Activated CD8-positive, alpha-beta memory T cell treated with anti-CD3 and anti-CD28 coated beads, Interleukin-2, amount 50 U/mL, for 24 hours (primary cell): ENCODE data around the gene MYO15B.
A peak's percentile ranks its signal among the peaks of the same experiment; 100 is the strongest.
"Not testable (repeated sequence)": the region's sequence is repeated elsewhere in the genome, so short reads cannot be mapped to it uniquely, and the experiment has no call there.

Source experiments
- DNase-seq: peaks from one replicate; pipeline ENCODE4 v3.0.0-alpha.2; 2020; ENCODE audit errors: extremely low read depth

MYO15B gene

DNA sequence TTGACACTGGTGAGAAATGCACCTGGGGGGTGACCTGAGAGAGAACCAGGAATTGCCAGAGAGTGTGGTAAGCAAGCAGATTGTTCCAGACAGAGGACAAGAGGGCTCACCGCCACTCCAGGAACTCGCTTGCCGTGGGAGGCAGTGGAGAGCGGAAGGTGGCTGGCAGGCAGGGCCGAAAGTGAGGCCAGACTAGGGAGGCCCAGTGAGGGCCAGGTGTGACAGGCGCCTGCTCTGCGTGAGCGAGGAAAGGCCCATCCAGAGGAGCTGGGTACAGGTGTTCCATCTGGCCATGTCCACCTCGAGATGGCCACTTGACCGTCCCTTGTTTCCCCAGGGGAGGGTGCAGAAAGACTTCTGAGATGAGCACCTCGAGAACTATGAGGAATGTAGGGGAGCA, 11.9 kb upstream of the MYO15B start:
- DNase-seq, result no peak

GRCh38 chr17:75576661-75577060, 10.9 kb upstream of the MYO15B start:
- DNase-seq, result no peak

GRCh38 chr17:75581121-75581725, 6.4 kb upstream of the MYO15B start:
- DNase-seq, result peak; percentile 25

GRCh38 chr17:75583197-75583596, 4.4 kb upstream of the MYO15B start:
- DNase-seq, result not testable (repeated sequence)

- DNase-seq, result no peak
These were observed 2.8 kb upstream of the MYO15B start for GRCh38 chr17:75584849-75585175.

GRCh38 chr17:75588596-75589011, 1.0 kb downstream of the MYO15B start:
- no peak for DNase-seq

- DNase-seq, result peak; percentile 93
These were observed 1.7 kb downstream of the MYO15B start for GRCh38 chr17:75589012-75589918.

DNA sequence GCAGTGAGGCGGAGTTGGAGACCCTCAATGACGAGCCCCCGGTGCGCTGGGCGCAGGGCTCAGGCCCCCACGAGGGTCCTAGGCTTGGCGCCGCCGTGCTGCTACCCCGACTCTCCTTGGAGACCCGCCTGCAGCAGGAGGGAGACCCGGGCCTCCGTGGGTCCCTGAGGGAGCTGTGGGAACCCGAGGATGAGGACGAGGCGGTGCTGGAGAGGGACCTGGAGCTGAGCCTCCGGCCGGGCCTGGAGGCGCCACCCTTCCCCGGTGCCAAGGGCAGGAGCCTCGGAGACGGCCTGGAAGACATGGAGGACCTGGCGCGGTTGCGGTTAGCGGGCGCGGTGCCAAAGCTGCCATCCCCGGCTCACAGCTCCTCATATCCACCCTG, 2.3 kb downstream of the MYO15B start:
- DNase-seq, result no peak

DNA sequence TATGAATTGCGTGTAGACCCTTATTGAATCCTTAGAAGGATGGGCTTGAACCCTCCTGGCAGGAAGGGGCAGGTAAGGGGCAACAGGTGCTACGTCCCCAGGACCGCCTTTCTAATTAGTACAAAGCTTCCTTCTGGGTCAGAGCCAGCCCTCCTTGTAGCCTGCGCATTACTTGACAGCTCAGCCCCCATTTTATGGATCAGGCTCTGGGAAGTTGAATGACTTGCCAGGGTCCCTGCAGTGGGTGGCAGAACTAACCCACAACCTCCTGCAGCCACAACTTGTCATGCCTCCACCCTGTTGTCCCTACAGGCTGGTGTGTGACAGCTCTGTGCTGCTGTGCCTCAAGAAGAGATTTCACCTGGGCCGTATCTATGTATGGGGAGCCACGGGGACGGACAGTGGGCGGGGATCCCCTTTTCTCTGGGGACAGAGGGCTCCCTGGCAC, 2.7 kb downstream of the MYO15B start:
- no peak for DNase-seq

GRCh38 chr17:75590849-75591721, 3.5 kb downstream of the MYO15B start:
- DNase-seq, result no peak

DNA sequence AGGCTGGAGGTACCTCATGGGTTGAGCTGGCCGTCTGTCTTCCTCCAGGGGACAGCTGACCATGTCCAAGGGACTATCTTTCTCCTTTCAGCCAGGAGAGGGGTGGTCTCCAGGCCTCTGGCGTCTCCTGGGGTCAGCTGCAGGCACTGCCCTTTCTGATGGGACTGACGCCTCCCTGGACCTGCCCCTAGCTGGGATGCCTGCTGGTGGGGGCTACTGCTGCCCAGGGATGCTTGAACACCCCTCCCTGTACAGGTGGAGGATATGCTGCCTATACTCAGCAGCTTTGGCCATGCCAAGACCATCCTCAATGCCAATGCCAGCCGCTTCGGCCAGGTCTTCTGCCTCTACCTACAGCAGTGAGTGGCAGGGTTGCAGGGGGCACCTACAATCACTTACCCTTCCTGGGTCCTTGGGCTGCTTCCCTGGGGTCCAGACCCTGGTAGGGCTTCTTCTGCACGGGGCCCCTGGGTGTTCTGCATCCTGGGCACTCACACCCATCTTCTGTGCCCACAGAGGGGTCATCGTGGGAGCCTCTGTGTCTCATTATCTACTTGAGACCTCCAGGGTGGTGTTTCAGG, 4.2 kb downstream of the MYO15B start:
- no peak for DNase-seq

DNA sequence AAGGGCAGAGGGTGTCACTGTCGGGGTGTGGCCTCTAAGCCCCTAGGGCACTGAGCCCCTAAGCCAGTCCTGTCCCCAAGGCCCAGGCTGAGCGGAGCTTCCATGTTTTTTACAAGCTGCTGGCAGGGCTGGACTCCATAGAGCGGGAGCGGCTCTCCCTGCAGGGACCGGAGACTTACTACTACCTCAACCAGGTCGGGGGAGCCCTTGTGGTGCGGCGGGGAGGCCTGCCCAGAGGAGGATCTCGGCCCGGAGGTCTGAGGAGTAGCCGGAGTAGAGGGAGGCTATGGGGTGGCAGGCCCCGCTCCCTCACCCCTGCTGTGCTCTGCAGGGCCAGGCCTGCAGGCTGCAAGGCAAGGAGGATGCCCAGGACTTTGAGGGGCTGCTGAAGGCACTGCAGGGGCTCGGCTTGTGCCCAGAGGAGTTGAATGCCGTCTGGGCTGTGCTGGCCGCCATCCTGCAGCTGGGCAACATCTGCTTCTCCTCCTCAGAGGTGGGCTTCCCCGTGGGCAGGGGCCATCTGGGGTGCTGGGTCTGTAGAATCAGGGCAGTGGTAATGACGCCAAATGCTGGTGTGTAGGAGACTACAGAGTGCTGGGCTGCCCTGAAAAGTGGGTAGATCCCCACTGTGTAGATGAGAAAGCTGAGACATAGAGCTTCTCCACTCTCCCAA, 4.9 kb downstream of the MYO15B start:
- no peak for DNase-seq

- not testable (repeated sequence) for DNase-seq
These were observed 5.8 kb downstream of the MYO15B start for GRCh38 chr17:75593430-75593829.

GRCh38 chr17:75594499-75595283, 7.1 kb downstream of the MYO15B start:
- no peak for DNase-seq

DNA sequence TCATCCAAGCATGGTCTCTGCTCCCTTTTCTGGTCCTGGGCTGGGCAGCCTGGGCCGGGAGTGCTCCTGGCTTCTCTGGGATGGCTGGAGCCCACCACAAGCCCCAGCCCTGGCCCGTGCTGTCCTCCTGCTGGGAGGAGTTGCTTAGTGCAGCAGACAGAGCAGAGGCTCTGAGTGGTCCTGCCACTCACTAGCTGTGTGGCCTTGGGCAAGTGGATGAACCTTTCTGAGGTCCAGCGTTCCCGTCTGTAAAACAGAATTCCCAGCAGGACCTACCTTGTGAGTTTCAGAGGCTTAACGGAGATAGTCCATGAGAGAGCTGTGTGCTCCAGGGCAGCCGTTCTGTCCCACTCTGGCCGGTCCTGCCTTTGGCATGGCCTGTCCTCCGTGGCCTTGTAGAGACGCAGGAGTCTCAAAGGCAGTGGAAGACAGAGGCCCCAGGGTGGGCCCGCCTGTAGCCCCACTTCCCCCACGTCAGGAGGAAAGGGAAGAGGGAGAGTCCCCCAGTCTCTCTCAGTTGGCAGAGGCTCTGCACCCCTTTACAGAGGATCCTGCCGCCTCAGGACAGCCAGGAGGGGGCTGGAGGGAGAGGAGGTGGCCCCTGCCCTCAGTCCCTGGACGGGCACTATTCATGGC, 7.8 kb downstream of the MYO15B start:
- DNase-seq, result no peak

DNA sequence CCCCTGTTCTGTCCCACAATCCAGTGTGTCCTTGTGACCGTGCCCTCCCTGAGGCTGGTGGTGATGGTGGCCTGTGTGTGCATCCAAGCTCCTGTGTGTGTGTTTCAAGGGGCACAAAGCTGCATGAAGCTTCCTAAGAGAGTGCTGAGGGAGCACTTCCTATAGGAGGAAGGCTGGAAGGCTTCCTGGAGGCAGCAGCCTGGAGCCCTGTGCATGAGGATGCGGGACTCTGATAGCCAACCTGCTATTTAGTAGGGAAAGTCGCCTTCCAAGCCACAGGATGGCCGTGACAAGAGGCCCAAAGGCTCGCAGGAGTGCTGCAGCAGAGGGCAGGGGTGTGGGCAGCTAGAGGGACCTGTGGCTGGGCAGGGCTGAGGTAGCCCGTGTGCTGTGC, 8.3 kb downstream of the MYO15B start:
- DNase-seq, result no peak

DNA sequence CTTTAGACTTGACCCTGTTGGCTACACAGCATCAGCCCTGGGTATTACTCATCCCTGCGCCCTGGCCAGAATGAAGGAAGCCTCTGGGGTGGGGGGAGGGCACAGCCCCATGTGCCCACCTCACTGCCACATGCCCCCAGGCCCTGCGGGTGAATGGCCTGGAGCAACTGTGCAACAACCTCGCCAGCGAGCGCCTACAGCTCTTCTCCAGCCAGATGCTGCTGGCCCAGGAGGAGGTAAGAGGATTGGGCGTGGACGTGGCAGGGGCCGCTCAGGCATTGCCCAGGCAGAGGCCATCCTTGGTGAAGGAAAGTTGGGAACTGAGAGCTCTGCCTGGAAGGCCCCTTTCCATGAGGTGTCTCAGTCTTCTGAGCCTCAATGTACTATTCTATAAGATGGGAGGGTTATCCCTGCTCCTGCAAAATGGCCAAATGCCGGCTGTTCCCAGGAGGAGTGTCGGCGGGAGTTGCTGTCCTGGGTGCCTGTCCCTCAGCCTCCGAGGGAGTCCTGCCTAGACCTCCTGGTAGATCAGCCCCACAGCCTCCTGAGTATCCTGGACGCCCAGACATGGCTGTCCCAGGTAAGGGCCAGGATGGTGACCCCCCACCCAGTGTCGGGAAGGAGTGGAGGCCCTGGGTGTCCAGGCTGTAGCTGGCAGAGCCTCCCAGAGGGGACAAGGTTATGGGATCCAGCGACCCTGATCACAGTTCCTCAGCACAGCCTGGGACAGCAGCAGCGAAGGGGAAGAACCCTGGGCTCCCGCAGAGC, 8.9 kb downstream of the MYO15B start:
- DNase-seq, result no peak

GRCh38 chr17:75601057-75601987, 13.7 kb downstream of the MYO15B start:
- peak; percentile 24 for DNase-seq
